ENCODE data around the gene NOL3.
"Not testable (repeated sequence)": the region's sequence is repeated elsewhere in the genome, so short reads cannot be mapped to it uniquely, and the experiment has no call there.

The NOL3 gene

GRCh38 chr16:67170168-67170948, at the start of gene NOL3:
Gene NOL3 (plus strand): TSS chr16:67170538.
- no peak for DNase-seq (ENCODE audit: low read depth, low spot score)

GRCh38 chr16:67122799-67123198, 47.5 kb upstream of the NOL3 start:
- not testable (repeated sequence) for DNase-seq (ENCODE audit: low read depth, low spot score)

- DNase-seq (ENCODE audit: low read depth, low spot score): no peak
Observed at GRCh38 chr16:67128417-67128816, 41.9 kb upstream of the NOL3 start.

GRCh38 chr16:67128887-67129286, 41.5 kb upstream of the NOL3 start:
- DNase-seq (ENCODE audit: low read depth, low spot score): no peak

- DNase-seq (ENCODE audit: low read depth, low spot score): no peak
Observed at GRCh38 chr16:67129422-67129821, 40.9 kb upstream of the NOL3 start.

- DNase-seq (ENCODE audit: low read depth, low spot score): no peak
Observed at GRCh38 chr16:67137605-67138004, 32.7 kb upstream of the NOL3 start.

- no peak for DNase-seq (ENCODE audit: low read depth, low spot score)
Observed at GRCh38 chr16:67141391-67141790, 28.9 kb upstream of the NOL3 start.

- DNase-seq (ENCODE audit: low read depth, low spot score): no peak
Observed at GRCh38 chr16:67142342-67142741, 28.0 kb upstream of the NOL3 start.

- no peak for DNase-seq (ENCODE audit: low read depth, low spot score)
Observed at GRCh38 chr16:67144943-67145342, 25.4 kb upstream of the NOL3 start.

GRCh38 chr16:67145746-67146145, 24.6 kb upstream of the NOL3 start:
- DNase-seq (ENCODE audit: low read depth, low spot score): no peak

GRCh38 chr16:67146523-67147357, 23.6 kb upstream of the NOL3 start:
- DNase-seq (ENCODE audit: low read depth, low spot score): no peak

- no peak for DNase-seq (ENCODE audit: low read depth, low spot score)
Observed at GRCh38 chr16:67147437-67148140, 22.7 kb upstream of the NOL3 start.

- DNase-seq (ENCODE audit: low read depth, low spot score): no peak
Observed at GRCh38 chr16:67148221-67148620, 22.1 kb upstream of the NOL3 start.

- DNase-seq (ENCODE audit: low read depth, low spot score): no peak
Observed at GRCh38 chr16:67148656-67149275, 21.6 kb upstream of the NOL3 start.

- DNase-seq (ENCODE audit: low read depth, low spot score): no peak
Observed at GRCh38 chr16:67149276-67150046, 20.9 kb upstream of the NOL3 start.

- DNase-seq (ENCODE audit: low read depth, low spot score): no peak
Observed at GRCh38 chr16:67150047-67150832, 20.1 kb upstream of the NOL3 start.

- DNase-seq (ENCODE audit: low read depth, low spot score): no peak
Observed at GRCh38 chr16:67150833-67151396, 19.4 kb upstream of the NOL3 start, which contains the start of gene B3GNT9. Gene B3GNT9 (minus strand): TSS chr16:67150998. CDS start chr16:67150485, 513 bp downstream.

- DNase-seq (ENCODE audit: low read depth, low spot score): no peak
Observed at GRCh38 chr16:67151431-67152097, 18.8 kb upstream of the NOL3 start.

Measured in activated CD4-positive, CD25-positive, alpha-beta regulatory T cell treated with anti-CD3 and anti-CD28 coated beads, Interleukin-2, amount 50 U/mL, for 16 hours (primary cell).